Stimulated activated CD4-positive, alpha-beta T cell treated with anti-CD3 and anti-CD28 coated beads, TNF-alpha, amount 100 ng/mL, for 24 hours (primary cell): ENCODE results near the gene FGD5.

Experiments used
- DNase-seq, 3 experiments: peaks; one replicate each; pipeline ENCODE4 v3.0.0-alpha.2; 2020; ENCODE audit warnings: low read depth in 3 of 3

The FGD5 gene

DNA sequence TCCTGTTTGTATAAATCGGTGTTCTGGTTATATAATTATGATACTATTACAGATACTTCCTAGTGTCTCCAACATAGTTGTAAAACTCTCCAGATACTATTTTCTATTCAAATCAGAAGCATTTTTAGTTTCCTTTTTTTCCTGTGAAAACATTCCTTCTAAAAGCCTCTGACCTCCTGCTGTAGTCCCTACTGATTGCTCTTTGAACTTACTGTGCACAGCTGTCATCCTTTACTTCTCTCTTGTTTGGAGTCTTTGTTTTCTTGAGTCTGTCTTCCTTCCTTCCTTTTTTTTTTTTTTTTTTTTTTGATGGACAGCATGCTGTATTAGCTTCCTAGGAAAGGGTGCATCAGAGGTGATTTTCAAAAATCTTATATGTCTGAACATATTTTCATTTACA is 157.6 kb downstream of the FGD5 start:
- DNase-seq: no peak

DNA sequence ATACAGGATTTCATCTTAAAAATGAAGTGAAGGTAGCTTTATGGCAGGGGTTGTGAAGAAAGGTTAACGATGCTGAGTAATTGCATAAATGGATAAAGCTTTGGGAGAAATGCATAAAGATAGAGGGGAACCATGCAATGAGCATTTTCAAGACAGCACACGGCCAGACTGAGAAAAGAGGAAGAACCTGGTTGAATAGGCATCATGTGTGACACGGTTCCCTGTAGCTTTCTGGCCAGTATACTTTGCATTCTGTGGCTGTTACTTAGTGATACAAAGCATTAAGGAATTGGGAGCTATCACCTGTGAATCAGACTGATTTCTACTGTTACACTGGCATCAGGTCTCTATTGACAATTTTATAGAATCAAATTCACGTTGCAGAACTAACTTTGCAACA is 161.9 kb downstream of the FGD5 start:
- no peak for DNase-seq
